Endothelial cell of umbilical vein (primary cell): ENCODE results near the gene LRRC8E. TPM values are rescaled to one million over a fixed set of nuclear protein-coding genes. Genes with fewer than 3 reads are reported as not detected.

Source experiments
- BruUV-seq: library from RNA; stranded (reverse); fragments of 400-500 nt; replicated peaks from 2 replicates; lab custom pipeline; 2021; lab: Mats Ljungman, UMichigan
- CTCF ChIA-PET: fragments of 300-600, 350-600 bp; sonication (Branson Sonifier 250); formaldehyde crosslinking; loops from one replicate; lab custom pipeline; 2021; ENCODE audit warnings: antibody characterized with exemption, inconsistent platforms; lab: Charles Lee
- POLR2A ChIA-PET: fragments of 300-600, 350-600 bp; sonication (Branson Sonifier 250); formaldehyde crosslinking; loops from one replicate; lab custom pipeline; 2021; ENCODE audit warnings: antibody characterized with exemption, inconsistent platforms; lab: Charles Lee
- DNase-seq: peaks from one replicate; pipeline ENCODE4 v3.0.0-alpha.2; 2011; ENCODE audit warnings: low read depth, low spot score
- FAIRE-seq: peaks from 2 replicates; lab custom pipeline; 2011; peaks lifted over from hg19 to GRCh38; lab: Jason Lieb, UNC
- H2AFZ ChIP-seq: 2 replicates; pipeline ENCODE4 v1.6.0; 2012; ENCODE audit warnings: low read depth, low read length, control low read depth, inconsistent platforms
- H3K27ac ChIP-seq: 2 replicates; pipeline ENCODE4 v1.5.1; 2011; ENCODE audit warnings: low read depth, mild to moderate bottlenecking, control low read depth, low read length, moderate library complexity; ENCODE audit not compliant: insufficient read depth
- H3K27me3 ChIP-seq, 2 experiments: 2 replicates each; pipeline versions ENCODE4 v1.6.0 to v1.6.1; 2011; ENCODE audit warnings: low read length in 2 of 2, mixed read lengths in 1 of 2; ENCODE audit not compliant: control insufficient read depth in 2 of 2, insufficient read depth in 2 of 2
- H3K36me3 ChIP-seq, 2 experiments: 2 replicates in 1 of 2; 3 replicates in 1 of 2; pipeline ENCODE4 v1.5.1; 2011; ENCODE audit warnings: low read length in 2 of 2, mild to moderate bottlenecking in 1 of 2, moderate library complexity in 1 of 2; ENCODE audit not compliant: control insufficient read depth in 2 of 2, insufficient read depth in 2 of 2; ENCODE audit errors: extremely low read depth in 1 of 2
- H3K4me1 ChIP-seq: 3 replicates; pipeline ENCODE4 v1.5.1; 2011; ENCODE audit warnings: mild to moderate bottlenecking, low read length; ENCODE audit not compliant: control insufficient read depth, insufficient read depth; ENCODE audit errors: extremely low read depth
- H3K4me2 ChIP-seq: 2 replicates; pipeline ENCODE4 v1.6.1; 2011; ENCODE audit warnings: low read length, control low read depth, mixed read lengths; ENCODE audit not compliant: insufficient read depth
- H3K4me3 ChIP-seq, 3 experiments: fragments of 200-600 bp in 1 of 3; sonication (generic), shearing (Covaris generic) in 1 of 3; replicated peaks in 1 of 3; 2 replicates each; pipeline ENCODE4 v1.5.1; 2011 to 2016; ENCODE audit warnings: control low read depth in 3 of 3, low read length in 3 of 3, mild to moderate bottlenecking in 2 of 3, inconsistent platforms in 1 of 3, low read depth in 1 of 3, moderate library complexity in 1 of 3; ENCODE audit not compliant: insufficient read depth in 1 of 3
- H3K79me2 ChIP-seq: 2 replicates; pipeline ENCODE4 v1.6.0; 2012; ENCODE audit warnings: low read length, inconsistent platforms; ENCODE audit not compliant: control insufficient read depth, insufficient read depth
- H3K9ac ChIP-seq: replicated peaks from 2 replicates; pipeline ENCODE3; 2011; ENCODE audit warnings: low read length, control low read depth; ENCODE audit not compliant: insufficient read depth; ENCODE audit errors: extremely low read depth
- H3K9me1 ChIP-seq: replicated peaks from 3 replicates; pipeline ENCODE4 v1.6.0; 2011; ENCODE audit warnings: mild to moderate bottlenecking, low read length; ENCODE audit not compliant: control insufficient read depth, insufficient read depth; ENCODE audit errors: extremely low read depth
- H3K9me3 ChIP-seq: replicated peaks from 2 replicates; pipeline ENCODE4 v1.5.1; 2012; ENCODE audit warnings: low read length, inconsistent platforms; ENCODE audit not compliant: control insufficient read depth, insufficient read depth
- H4K20me1 ChIP-seq: replicated peaks from 2 replicates; pipeline ENCODE3; 2011; ENCODE audit warnings: mild to moderate bottlenecking, low read length; ENCODE audit not compliant: control insufficient read depth, insufficient read depth; ENCODE audit errors: extremely low read depth
- EZH2 ChIP-seq: IDR thresholded peaks from 2 replicates; pipeline ENCODE4 v1.6.1; 2012; ENCODE audit warnings: borderline replicate concordance, low read depth, mild to moderate bottlenecking, moderate library complexity, low read length, inconsistent platforms; ENCODE audit not compliant: severe bottlenecking
- FOS ChIP-seq: IDR thresholded peaks from 2 replicates; pipeline ENCODE4 v1.6.1; 2011; ENCODE audit warnings: mild to moderate bottlenecking, low read length, moderate library complexity, borderline replicate concordance; ENCODE audit not compliant: insufficient read depth
- GATA2 ChIP-seq: IDR thresholded peaks from 2 replicates; pipeline ENCODE4 v1.7.0; 2011; ENCODE audit warnings: low read depth, mild to moderate bottlenecking, moderate library complexity, mixed read lengths, low read length; ENCODE audit not compliant: insufficient read length, insufficient read depth
- JUN ChIP-seq: IDR thresholded peaks from 2 replicates; pipeline ENCODE4 v1.6.1; 2011; ENCODE audit warnings: borderline replicate concordance, low read depth; ENCODE audit not compliant: insufficient read length, insufficient read depth
- MYC ChIP-seq: IDR thresholded peaks from one replicate; pipeline ENCODE4 v1.6.1; 2011; ENCODE audit warnings: mild to moderate bottlenecking, low read depth, low read length
- POLR2A ChIP-seq: IDR thresholded peaks from 2 replicates; pipeline ENCODE4 v1.6.1; 2012; ENCODE audit warnings: low read depth, mild to moderate bottlenecking, control low read depth, low read length
- POLR2AphosphoS5 ChIP-seq: IDR thresholded peaks from 2 replicates; pipeline ENCODE4 v1.6.1; 2012; ENCODE audit warnings: low read depth, mild to moderate bottlenecking, control low read depth, low read length, moderate library complexity; ENCODE audit not compliant: insufficient read depth
- dilution Hi-C: fragments of 300-500 bp; cut with MboI; formaldehyde crosslinking; loops from one replicate; pipeline ENCODE4 v1.15.0; 2019; ENCODE audit warnings: low sequenced_read_pairs; ENCODE audit not compliant: extremely low pct_ligation_motif_present
- intact Hi-C: fragments of 100-400 bp; cut with micrococcal nuclease; formaldehyde crosslinking; loops from one replicate; pipeline ENCODE4 v1.10.0; 2022
- polyA plus RNA-seq, 4 experiments: library from polyadenylated mRNA; depleted of rRNA in 3 of 4; stranded (reverse) in 3 of 4; unstranded in 1 of 4; fragments of >200 nt; gene quantifications; 2 replicates each; pipeline versions ENCODE4 v1.2.1 to v1.2.3, GENCODE V29; 2011 to 2012; ENCODE audit warnings: missing spikeins in 1 of 4
- total RNA-seq: library from RNA; stranded (reverse); gene quantifications from 2 replicates; pipeline ENCODE4 v1.2.3, GENCODE V29; 2021
- TF ChIP-seq, protein P1 (sequence below), 2 donors: IDR thresholded peaks; 1 replicate in 1 of 2; 2 replicates in 1 of 2; pipeline ENCODE4 v1.5.1; 2011; ENCODE audit warnings: low read length in 2 of 2, mild to moderate bottlenecking in 2 of 2, moderate library complexity in 2 of 2, control low read depth in 1 of 2, inconsistent platforms in 1 of 2, low read depth in 1 of 2; ENCODE audit not compliant: insufficient read depth in 1 of 2; ENCODE audit errors: extremely low read depth in 1 of 2
- TF ChIP-seq, protein P2 (sequence below): IDR thresholded peaks from 2 replicates; pipeline ENCODE4 v1.6.1; 2011; ENCODE audit not compliant: insufficient read depth, insufficient read length

Gene LRRC8E
- total and polyA plus RNA-seq, 2 donors (not counting 3 experiments of a cell fraction or from before 2014, with no cell fraction given) = 1.1 to 1.6 TPM

DNA sequence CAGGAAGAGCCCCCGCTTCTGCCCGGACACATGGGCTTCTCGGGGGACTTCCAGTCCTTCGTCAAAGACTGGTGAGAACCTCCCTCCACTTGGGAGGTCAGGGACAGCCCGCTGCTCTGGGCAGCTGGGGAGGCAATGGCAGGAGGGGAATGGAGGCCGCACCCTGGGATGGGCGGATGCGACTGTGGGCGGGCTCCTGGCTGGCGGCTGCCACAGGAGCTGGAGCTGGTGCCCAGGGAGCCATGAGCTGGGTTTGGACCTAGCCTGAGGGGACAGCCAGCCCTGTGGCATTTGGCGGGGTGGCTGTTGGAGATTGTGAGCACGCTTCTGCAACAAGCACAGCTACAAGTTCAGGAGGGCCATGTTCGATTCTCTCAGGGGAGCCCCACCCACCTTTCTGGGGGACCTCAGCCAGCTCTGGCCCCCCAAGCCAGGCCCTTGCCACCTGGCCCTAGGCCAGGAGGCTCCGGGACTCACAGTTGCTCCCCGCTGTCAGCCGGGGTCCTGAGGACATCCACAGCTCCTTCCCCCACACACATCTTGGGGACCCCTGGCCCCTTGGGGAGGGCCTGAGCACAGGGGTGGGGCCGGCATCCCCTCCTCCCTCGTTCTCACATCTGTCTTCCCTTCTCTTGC, 23.3 kb downstream of the LRRC8E start:
- ChIA-PET POLR2A (interaction anchor here (0.9 kb wide), 2 partner anchors 8 kb away, joined by 3 to 5 read pairs; partner anchors contain the start of genes MAP2K7 and SNAPC2), CTCF (interaction anchor here (0.8 to 1.3 kb wide), 2 partner anchors 9 to 42 kb away, joined by 3 to 7 read pairs; partner anchors contain the start of gene SNAPC2)
- no peaks in the 10 kb centered on the region for H3K9me1 ChIP-seq
- intact Hi-C loops = no loop called here
- H3K4me3 ChIP-seq = no peak overlapping the region
- peaks cover 5% of the 10 kb centered on the region for H3K79me2 ChIP-seq
- TF ChIP-seq MYC = no peak
- no peak for TF ChIP-seq POLR2A
- TF ChIP-seq GATA2 = no peak
- no peak for TF ChIP-seq JUN
- TF ChIP-seq EZH2 = no peak
- BruUV-seq = no TSS peak
- peaks cover 0 to 23% of the 10 kb centered on the region in 2 experiments for H3K36me3 ChIP-seq
- no peak overlapping the region for H3K4me2 ChIP-seq
- no peak overlapping the region for H3K27ac ChIP-seq
- H4K20me1 ChIP-seq = no peaks in the 10 kb centered on the region
- no peaks in the 10 kb centered on the region for H3K9me3 ChIP-seq
- H3K4me1 ChIP-seq = no peaks in the 10 kb centered on the region
- DNase-seq (no peak), FAIRE-seq (no peak)
- H2AFZ ChIP-seq = no peak overlapping the region
- peaks cover 9 to 11% of the 10 kb centered on the region in 2 experiments for H3K27me3 ChIP-seq
- dilution Hi-C loops = no loop called here
- H3K9ac ChIP-seq = no peak overlapping the region

DNA sequence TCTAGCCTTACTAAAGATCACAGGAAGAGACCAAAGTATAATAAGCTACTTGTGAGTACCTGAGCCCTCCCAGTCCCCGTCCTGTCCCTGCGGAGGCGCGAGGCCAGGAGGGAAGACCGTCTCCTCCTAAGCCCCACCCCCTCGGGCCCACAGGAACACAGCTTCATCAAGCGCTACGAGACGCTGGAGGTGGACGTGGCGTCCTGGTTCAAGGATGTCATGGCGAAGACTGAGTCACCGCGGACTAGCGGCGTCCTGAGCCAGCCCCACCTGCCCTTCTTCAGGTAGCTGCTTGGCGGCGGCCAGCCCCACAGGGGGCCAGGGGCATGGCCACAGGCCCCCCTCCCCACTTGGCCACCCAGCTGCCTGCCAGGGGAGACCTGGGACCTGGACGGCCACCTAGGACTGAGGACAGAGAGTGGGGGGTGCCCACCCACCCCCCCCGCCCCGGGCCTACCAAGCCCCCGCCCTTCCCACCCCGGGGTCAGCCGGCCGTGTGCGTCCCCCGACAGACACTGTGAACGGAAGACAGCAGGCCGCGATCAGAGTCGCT, 23.9 kb downstream of the LRRC8E start:
- DNase-seq (no peak), FAIRE-seq (no peak)
- no peak overlapping the region for H3K27ac ChIP-seq
- peaks cover 3% of the 10 kb centered on the region for H3K79me2 ChIP-seq
- POLR2A ChIA-PET = interaction anchor here (0.9 kb wide), 2 partner anchors 8 to 9 kb away, joined by 3 to 5 read pairs; partner anchors contain the start of genes MAP2K7 and SNAPC2
- no peak overlapping the region for H3K4me3 ChIP-seq
- no TSS peak for BruUV-seq
- no peaks in the 10 kb centered on the region for H4K20me1 ChIP-seq
- H2AFZ ChIP-seq = no peak overlapping the region
- H3K9me3 ChIP-seq = no peaks in the 10 kb centered on the region
- H3K4me2 ChIP-seq = no peak overlapping the region
- peaks cover 12 to 17% of the 10 kb centered on the region in 2 experiments for H3K27me3 ChIP-seq
- no peak overlapping the region for H3K9ac ChIP-seq
- intact Hi-C loops (no loop called here), dilution Hi-C loops (no loop called here)
- H3K9me1 ChIP-seq = no peaks in the 10 kb centered on the region
- TF ChIP-seq POLR2AphosphoS5 (no peak), POLR2A (no peak), FOS (no peak), GATA2 (no peak)
- TF ChIP-seq, protein P1, sequence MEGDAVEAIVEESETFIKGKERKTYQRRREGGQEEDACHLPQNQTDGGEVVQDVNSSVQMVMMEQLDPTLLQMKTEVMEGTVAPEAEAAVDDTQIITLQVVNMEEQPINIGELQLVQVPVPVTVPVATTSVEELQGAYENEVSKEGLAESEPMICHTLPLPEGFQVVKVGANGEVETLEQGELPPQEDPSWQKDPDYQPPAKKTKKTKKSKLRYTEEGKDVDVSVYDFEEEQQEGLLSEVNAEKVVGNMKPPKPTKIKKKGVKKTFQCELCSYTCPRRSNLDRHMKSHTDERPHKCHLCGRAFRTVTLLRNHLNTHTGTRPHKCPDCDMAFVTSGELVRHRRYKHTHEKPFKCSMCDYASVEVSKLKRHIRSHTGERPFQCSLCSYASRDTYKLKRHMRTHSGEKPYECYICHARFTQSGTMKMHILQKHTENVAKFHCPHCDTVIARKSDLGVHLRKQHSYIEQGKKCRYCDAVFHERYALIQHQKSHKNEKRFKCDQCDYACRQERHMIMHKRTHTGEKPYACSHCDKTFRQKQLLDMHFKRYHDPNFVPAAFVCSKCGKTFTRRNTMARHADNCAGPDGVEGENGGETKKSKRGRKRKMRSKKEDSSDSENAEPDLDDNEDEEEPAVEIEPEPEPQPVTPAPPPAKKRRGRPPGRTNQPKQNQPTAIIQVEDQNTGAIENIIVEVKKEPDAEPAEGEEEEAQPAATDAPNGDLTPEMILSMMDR (IDR thresholded peaks at IDR 0.05; ENCODE audit: extremely low read depth in 1 of 2, insufficient read depth in 1 of 2, low read depth in 1 of 2, low read length in 2 of 2) = no peak
- TF ChIP-seq, protein P2, sequence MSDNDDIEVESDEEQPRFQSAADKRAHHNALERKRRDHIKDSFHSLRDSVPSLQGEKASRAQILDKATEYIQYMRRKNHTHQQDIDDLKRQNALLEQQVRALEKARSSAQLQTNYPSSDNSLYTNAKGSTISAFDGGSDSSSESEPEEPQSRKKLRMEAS = no peak
- CTCF ChIA-PET = interaction anchor here (0.8 to 1.3 kb wide), 2 partner anchors 8 to 43 kb away, joined by 3 to 7 read pairs; partner anchors contain the start of gene SNAPC2
- peaks cover 2% of the 10 kb centered on the region for H3K4me1 ChIP-seq
- H3K36me3 ChIP-seq = peaks cover 0 to 23% of the 10 kb centered on the region in 2 experiments
